CD14-positive monocyte (primary cell): ENCODE measurements around the gene LILRB3. TPM values are rescaled to one million over a fixed set of nuclear protein-coding genes. Genes with fewer than 3 reads are reported as not detected.
A peak's percentile ranks its signal among the peaks of the same experiment; 100 is the strongest.

Experiments used
- DNase-seq, 3 donors: peaks; one replicate each; pipeline ENCODE4 v3.0.0-alpha.2; 2011 to 2022
- H2AFZ ChIP-seq: 2 replicates; pipeline ENCODE4 v1.6.0; 2012; ENCODE audit warnings: mild to moderate bottlenecking, low read depth, low read length, inconsistent platforms; ENCODE audit not compliant: insufficient read depth, poor library complexity, severe bottlenecking
- H3K27ac ChIP-seq, 2 donors: 1 replicate in 1 of 2; 2 replicates in 1 of 2; pipeline ENCODE4 v1.5.1; 2012 to 2013; ENCODE audit warnings: low read length in 2 of 2, control low read depth in 1 of 2, inconsistent platforms in 1 of 2, low read depth in 1 of 2, mild to moderate bottlenecking in 1 of 2
- H3K27me3 ChIP-seq, 2 donors: one replicate each; pipeline versions ENCODE4 v1.6.0 to v1.6.1; 2011 to 2013; ENCODE audit warnings: low read length in 2 of 2; ENCODE audit not compliant: control insufficient read depth in 2 of 2, insufficient read depth in 2 of 2
- H3K36me3 ChIP-seq, 2 donors: replicated peaks in 1 of 2; 1 replicate in 1 of 2; 2 replicates in 1 of 2; pipeline versions ENCODE4 v1.5.1 to v1.6.1; 2012 to 2013; ENCODE audit warnings: low read length in 2 of 2, control low read depth in 1 of 2, inconsistent platforms in 1 of 2, mild to moderate bottlenecking in 1 of 2; ENCODE audit not compliant: insufficient read depth in 2 of 2, control insufficient read depth in 1 of 2
- H3K4me1 ChIP-seq, 2 donors: 1 replicate in 1 of 2; 2 replicates in 1 of 2; pipeline versions ENCODE4 v1.5.1 to v1.6.1; 2012 to 2013; ENCODE audit warnings: low read length in 2 of 2, control low read depth in 1 of 2, inconsistent platforms in 1 of 2, mild to moderate bottlenecking in 1 of 2, moderate library complexity in 1 of 2; ENCODE audit not compliant: insufficient read depth in 2 of 2, control insufficient read depth in 1 of 2
- H3K4me2 ChIP-seq: replicated peaks from 2 replicates; pipeline ENCODE3; 2012; ENCODE audit warnings: low read length, moderate library complexity, mild to moderate bottlenecking; ENCODE audit not compliant: poor library complexity, severe bottlenecking; ENCODE audit errors: extremely low read depth
- H3K4me3 ChIP-seq, 3 experiments: fragments of 200-600 bp in 1 of 3; sonication (generic) in 1 of 3; replicated peaks in 1 of 3; 1 replicate in 2 of 3; 2 replicates in 1 of 3; pipeline ENCODE4 v1.5.1; 2011 to 2013; ENCODE audit warnings: low read length in 3 of 3, mild to moderate bottlenecking in 3 of 3, control low read depth in 2 of 3, low read depth in 2 of 3, inconsistent platforms in 1 of 3, moderate library complexity in 1 of 3
- H3K79me2 ChIP-seq: 2 replicates; pipeline ENCODE4 v1.6.0; 2012; ENCODE audit warnings: mild to moderate bottlenecking, control low read depth, inconsistent platforms, low read length, moderate library complexity; ENCODE audit not compliant: insufficient read depth
- H3K9ac ChIP-seq: 2 replicates; pipeline ENCODE4 v1.6.0; 2017; ENCODE audit warnings: low read length, mild to moderate bottlenecking; ENCODE audit not compliant: insufficient read depth, poor library complexity, severe bottlenecking
- H3K9me3 ChIP-seq, 2 donors: replicated peaks in 1 of 2; 1 replicate in 1 of 2; 2 replicates in 1 of 2; pipeline versions ENCODE4 v1.5.1 to v1.6.1; 2012 to 2013; ENCODE audit warnings: low read length in 2 of 2, control low read depth in 1 of 2; ENCODE audit not compliant: control insufficient read depth in 1 of 2, insufficient read depth in 1 of 2
- H4K20me1 ChIP-seq: 2 replicates; pipeline ENCODE4 v1.6.0; 2012; ENCODE audit warnings: mild to moderate bottlenecking, low read length, control low read depth, moderate library complexity; ENCODE audit not compliant: insufficient read depth
- H3K27ac Mint-ChIP-seq, 7 donors: one replicate each; pipeline ENCODE4 v1.8.0; 2020; ENCODE audit warnings: mild to moderate bottlenecking in 7 of 7, mixed read lengths in 7 of 7, moderate library complexity in 6 of 7, inconsistent platforms in 2 of 7
- H3K27me3 Mint-ChIP-seq, 3 donors: one replicate each; pipeline ENCODE4 v1.8.0; 2021 to 2022; ENCODE audit warnings: low read depth in 3 of 3, mild to moderate bottlenecking in 3 of 3, mixed read lengths in 3 of 3, moderate library complexity in 3 of 3, inconsistent platforms in 1 of 3
- H3K36me3 Mint-ChIP-seq, 2 donors: one replicate each; pipeline ENCODE4 v1.8.0; 2020; ENCODE audit warnings: mixed read lengths in 2 of 2, inconsistent platforms in 1 of 2, mild to moderate bottlenecking in 1 of 2
- H3K4me1 Mint-ChIP-seq: one replicate; pipeline ENCODE4 v1.8.0; 2020; ENCODE audit warnings: mild to moderate bottlenecking, mixed read lengths
- H3K4me3 Mint-ChIP-seq, 2 donors: one replicate each; pipeline ENCODE4 v1.8.0; 2020; ENCODE audit warnings: mild to moderate bottlenecking in 2 of 2, mixed read lengths in 2 of 2, moderate library complexity in 1 of 2
- H3K9me3 Mint-ChIP-seq, 7 donors: one replicate each; pipeline ENCODE4 v1.8.0; 2020 to 2022; ENCODE audit warnings: mixed read lengths in 7 of 7, mild to moderate bottlenecking in 6 of 7, moderate library complexity in 6 of 7, inconsistent platforms in 2 of 7
- WGBS: methylation state at CpG from one replicate; pipeline ENCODE4 v1.1.5; 2013; ENCODE audit warnings: missing lambda C conversion rate; ENCODE audit not compliant: insufficient coverage; 5-methylcytosine and 5-hydroxymethylcytosine counted together
- intact Hi-C, 2 donors: fragments of 100-400 bp; cut with micrococcal nuclease; formaldehyde crosslinking; loops; one replicate each; pipeline versions ENCODE4 v1.15.0 to v1.15.1; 2023
- polyA plus RNA-seq, 3 donors: library from polyadenylated mRNA; depleted of rRNA in 1 of 3; unstranded in 2 of 3; stranded (reverse) in 1 of 3; fragments of 300-500 nt in 2 of 3; fragments of >200 nt in 1 of 3; fragmentation: Illumina TruSeq in 2 of 3; gene quantifications; 1 replicate in 2 of 3; 2 replicates in 1 of 3; pipeline ENCODE4 v1.2.3, GENCODE V29; 2012 to 2021
- small RNA-seq: library from RNA; depleted of rRNA; stranded (forward); fragments of <200 nt; gene quantifications from one replicate; pipeline ENCODE3, GENCODE V24; 2012; ENCODE audit warnings: low read depth; ENCODE audit not compliant: insufficient read length
- TF ChIP-seq, protein P1 (sequence below): fragments of 200-600 bp; IDR thresholded peaks from one replicate; pipeline ENCODE4 v1.8.0; 2022; ENCODE audit warnings: antibody characterized with exemption, mild to moderate bottlenecking

The LILRB3 gene
- polyA plus RNA-seq, 3 donors, result 62.9 to 455 (median 104) TPM

- peaks cover 27% of the 10 kb centered on the region for H3K4me1 Mint-ChIP-seq
- H3K27me3 ChIP-seq, result peaks cover 0 to 9% of the 10 kb centered on the region in 2 donors
- no peaks in the 10 kb centered on the region for H3K79me2 ChIP-seq
- TF ChIP-seq, protein P1, sequence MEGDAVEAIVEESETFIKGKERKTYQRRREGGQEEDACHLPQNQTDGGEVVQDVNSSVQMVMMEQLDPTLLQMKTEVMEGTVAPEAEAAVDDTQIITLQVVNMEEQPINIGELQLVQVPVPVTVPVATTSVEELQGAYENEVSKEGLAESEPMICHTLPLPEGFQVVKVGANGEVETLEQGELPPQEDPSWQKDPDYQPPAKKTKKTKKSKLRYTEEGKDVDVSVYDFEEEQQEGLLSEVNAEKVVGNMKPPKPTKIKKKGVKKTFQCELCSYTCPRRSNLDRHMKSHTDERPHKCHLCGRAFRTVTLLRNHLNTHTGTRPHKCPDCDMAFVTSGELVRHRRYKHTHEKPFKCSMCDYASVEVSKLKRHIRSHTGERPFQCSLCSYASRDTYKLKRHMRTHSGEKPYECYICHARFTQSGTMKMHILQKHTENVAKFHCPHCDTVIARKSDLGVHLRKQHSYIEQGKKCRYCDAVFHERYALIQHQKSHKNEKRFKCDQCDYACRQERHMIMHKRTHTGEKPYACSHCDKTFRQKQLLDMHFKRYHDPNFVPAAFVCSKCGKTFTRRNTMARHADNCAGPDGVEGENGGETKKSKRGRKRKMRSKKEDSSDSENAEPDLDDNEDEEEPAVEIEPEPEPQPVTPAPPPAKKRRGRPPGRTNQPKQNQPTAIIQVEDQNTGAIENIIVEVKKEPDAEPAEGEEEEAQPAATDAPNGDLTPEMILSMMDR, result no peak
- peaks cover 6 to 31% (median 11%) of the 10 kb centered on the region in 3 donors for H3K27me3 Mint-ChIP-seq
- no peak overlapping the region for H3K4me3 ChIP-seq
- intact Hi-C loops, result loop anchor here (2.0 to 5.0 kb wide), 3 partner anchors 33 to 63 kb away; partner anchors contain the start of gene RPS9 (in 1 of the 2)
- H3K36me3 ChIP-seq, result no peaks in the 10 kb centered on the region
- no peak overlapping the region for H3K4me3 Mint-ChIP-seq
- no peak overlapping the region for H3K9ac ChIP-seq
- no peak overlapping the region for H3K27ac ChIP-seq
- H3K36me3 Mint-ChIP-seq, result peaks cover 0 to under 1% of the 10 kb centered on the region in 2 donors
- peak overlapping the region in 1 of 7 donors; percentile 50 for H3K27ac Mint-ChIP-seq
- 92% methylated on average over 15 of the region's 21 CpGs for WGBS
- H3K4me1 ChIP-seq, result peaks cover 30 to 44% of the 10 kb centered on the region in 2 donors
- no peaks in the 10 kb centered on the region for H4K20me1 ChIP-seq
- no peak for DNase-seq
- H3K9me3 ChIP-seq, result no peaks in the 10 kb centered on the region
- peaks cover 0 to 9% (median 0%) of the 10 kb centered on the region in 7 donors for H3K9me3 Mint-ChIP-seq
- no peak overlapping the region for H3K4me2 ChIP-seq
- no peak overlapping the region for H2AFZ ChIP-seq
These were observed 53.6 kb downstream of the LILRB3 start for GRCh38 chr19:54169149-54169740.

DNA sequence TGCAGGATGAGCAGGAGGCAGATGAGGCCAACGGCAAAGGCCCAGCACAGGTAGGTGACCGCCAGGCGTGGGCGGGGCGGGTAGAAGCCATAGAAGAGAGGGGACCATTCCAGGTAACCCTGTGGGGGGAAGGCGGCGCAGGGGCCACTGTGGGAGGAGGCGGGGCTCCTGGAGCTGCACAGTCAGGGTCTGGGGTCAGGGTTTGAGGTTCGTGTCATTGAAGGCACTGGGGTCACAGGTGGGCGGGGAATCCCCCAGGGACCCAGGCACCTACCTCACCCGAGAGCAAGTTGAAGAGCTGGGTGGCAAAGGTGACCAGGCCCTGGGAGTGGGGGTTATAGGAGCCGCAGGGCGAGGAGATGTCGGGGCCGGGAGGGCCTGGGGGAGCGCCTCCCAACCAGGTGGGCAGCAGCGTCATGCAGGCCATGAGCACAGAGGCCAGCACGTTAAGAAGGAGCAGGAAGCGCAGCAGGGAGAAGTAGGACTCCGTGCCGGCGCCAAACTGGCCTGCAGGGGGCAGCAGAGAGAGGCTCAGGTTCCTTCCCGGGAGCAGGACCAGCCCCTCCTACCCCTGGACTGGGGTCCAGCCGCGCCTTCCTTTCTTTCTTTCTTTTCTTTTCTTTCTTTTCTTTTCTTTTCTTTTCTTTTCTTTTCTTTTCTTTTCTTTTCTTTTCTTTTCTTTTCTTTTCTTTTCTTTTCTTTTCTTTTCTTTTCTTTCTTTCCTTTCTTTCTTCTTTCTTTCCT, 54.5 kb downstream of the LILRB3 start:
- intact Hi-C loops, result loop anchor here (2.0 to 5.0 kb wide), 3 partner anchors 34 to 64 kb away; partner anchors contain the start of gene RPS9 (in 1 of the 2)
- peaks cover 33 to 44% of the 10 kb centered on the region in 2 donors for H3K4me1 ChIP-seq
- no peaks in the 10 kb centered on the region for H3K9me3 ChIP-seq
- WGBS, result 33% methylated on average over 22 of the region's 25 CpGs
- peaks cover 6 to 34% (median 17%) of the 10 kb centered on the region in 3 donors for H3K27me3 Mint-ChIP-seq
- H3K36me3 Mint-ChIP-seq, result no peaks in the 10 kb centered on the region
- no peaks in the 10 kb centered on the region for H3K79me2 ChIP-seq
- peak; percentile 79 to 87 (median 86) for DNase-seq
- H3K9ac ChIP-seq, result no peak overlapping the region
- H2AFZ ChIP-seq, result peak overlapping the region; percentile 17
- no peak overlapping the region for H3K27ac ChIP-seq
- no peaks in the 10 kb centered on the region for H4K20me1 ChIP-seq
- peaks cover 31% of the 10 kb centered on the region for H3K4me1 Mint-ChIP-seq
- peaks cover 0 to 10% of the 10 kb centered on the region in 2 donors for H3K27me3 ChIP-seq
- H3K4me3 ChIP-seq, result no peak overlapping the region
- peak overlapping the region in 2 of 7 donors; percentile 16 to 36 for H3K27ac Mint-ChIP-seq
- H3K9me3 Mint-ChIP-seq, result peaks cover 0 to 9% (median 0%) of the 10 kb centered on the region in 7 donors
- H3K36me3 ChIP-seq, result no peaks in the 10 kb centered on the region
- TF ChIP-seq, protein P1, result peak; percentile 76
- H3K4me3 Mint-ChIP-seq, result peak overlapping the region in 1 of 2 donors; percentile 46
- H3K4me2 ChIP-seq, result peak overlapping the region; percentile 42

Small RNAs within 50 kb of the gene (small RNA-seq; reads per million reads assigned to genes)
- not detected for gene RNU6-1307P

Other genes starting within 250 kb of the LILRB3 start
- under 1 TPM in 2 of 3 donors, not detected in 1; 0.08 to 0.18 TPM for gene CACNG6, start 231.4 kb downstream of the LILRB3 start, polyA plus RNA-seq
- gene VSTM1, start 159.1 kb downstream of the LILRB3 start, polyA plus RNA-seq, result 100 to 1,000 TPM in 2 of 3 donors, 1 to 10 TPM in 1; 3.7 to 172 (median 137) TPM
- 1 to 10 TPM in 1 of 3 donors, under 1 TPM in 1, not detected in 1; 0.89 to 1.2 TPM for gene TARM1, start 141.6 kb downstream of the LILRB3 start, polyA plus RNA-seq
- 100 to 1,000 TPM in 2 of 3 donors, 10 to 100 TPM in 1; 81.4 to 270 (median 126) TPM for gene OSCAR, start 122.2 kb downstream of the LILRB3 start, polyA plus RNA-seq
- gene NDUFA3, start 120.2 kb downstream of the LILRB3 start, polyA plus RNA-seq, result 100 to 1,000 TPM in 2 of 3 donors, 10 to 100 TPM in 1; 46.4 to 396 (median 333) TPM
- 10 to 100 TPM in 1 of 3 donors, 1 to 10 TPM in 2; 7.0 to 11.5 (median 9.5) TPM for gene TFPT, start 107.3 kb downstream of the LILRB3 start, polyA plus RNA-seq
- gene PRPF31, start 107.3 kb downstream of the LILRB3 start, polyA plus RNA-seq, result 10 to 100 TPM; 34.4 to 51.8 (median 37.6) TPM
- gene CNOT3, start 85.2 kb downstream of the LILRB3 start, polyA plus RNA-seq, result 10 to 100 TPM in 1 of 3 donors, 1 to 10 TPM in 2; 3.0 to 22.5 (median 4.2) TPM
- 1 to 10 TPM; 3.4 to 5.4 (median 4.2) TPM for gene LENG1, start 63.3 kb downstream of the LILRB3 start, polyA plus RNA-seq
- gene TMC4, start 49.8 kb downstream of the LILRB3 start, polyA plus RNA-seq, result 1 to 10 TPM; 1.5 to 2.5 (median 2.1) TPM
- gene MBOAT7, start 33.4 kb downstream of the LILRB3 start, polyA plus RNA-seq, result 100 to 1,000 TPM in 2 of 3 donors, 10 to 100 TPM in 1; 84.0 to 115 (median 111) TPM
- 100 to 1,000 TPM in 2 of 3 donors, 10 to 100 TPM in 1; 59.3 to 125 (median 109) TPM for gene TSEN34, start 31.7 kb downstream of the LILRB3 start, polyA plus RNA-seq
- 1,000 to 10,000 TPM in 1 of 3 donors, 100 to 1,000 TPM in 2; 756 to 4,259 (median 983) TPM for gene RPS9, start 22.1 kb downstream of the LILRB3 start, polyA plus RNA-seq
- 100 to 1,000 TPM in 2 of 3 donors, 10 to 100 TPM in 1; 65.7 to 150 (median 143) TPM for gene LILRA6, start 19.8 kb upstream of the LILRB3 start, polyA plus RNA-seq
- 1 to 10 TPM in 1 of 3 donors, under 1 TPM in 2; 0.14 to 1.1 (median 0.17) TPM for gene LILRB5, start 34.3 kb upstream of the LILRB3 start, polyA plus RNA-seq
- gene LILRB2, start 58.1 kb upstream of the LILRB3 start, polyA plus RNA-seq, result 100 to 1,000 TPM; 111 to 574 (median 172) TPM
- 100 to 1,000 TPM; 348 to 580 (median 516) TPM for gene LILRA5, start 90.2 kb upstream of the LILRB3 start, polyA plus RNA-seq
- gene LILRA4, start 116.2 kb upstream of the LILRB3 start, polyA plus RNA-seq, result 1 to 10 TPM in 2 of 3 donors, under 1 TPM in 1; 0.07 to 3.4 (median 2.2) TPM
- 100 to 1,000 TPM in 1 of 3 donors, 10 to 100 TPM in 2; 48.0 to 202 (median 73.8) TPM for gene LAIR1, start 141.9 kb upstream of the LILRB3 start, polyA plus RNA-seq
- gene TTYH1, start 192.5 kb upstream of the LILRB3 start, polyA plus RNA-seq, result not detected
- 100 to 1,000 TPM in 1 of 3 donors, 1 to 10 TPM in 2; 3.6 to 341 (median 5.8) TPM for gene LENG8, start 226.2 kb upstream of the LILRB3 start, polyA plus RNA-seq
- gene LENG9, start 240.8 kb upstream of the LILRB3 start, polyA plus RNA-seq, result 1 to 10 TPM in 1 of 3 donors, under 1 TPM in 1, not detected in 1; 0.15 to 2.0 TPM